ENCODE measurements around the gene ZNF804A.

DNA sequence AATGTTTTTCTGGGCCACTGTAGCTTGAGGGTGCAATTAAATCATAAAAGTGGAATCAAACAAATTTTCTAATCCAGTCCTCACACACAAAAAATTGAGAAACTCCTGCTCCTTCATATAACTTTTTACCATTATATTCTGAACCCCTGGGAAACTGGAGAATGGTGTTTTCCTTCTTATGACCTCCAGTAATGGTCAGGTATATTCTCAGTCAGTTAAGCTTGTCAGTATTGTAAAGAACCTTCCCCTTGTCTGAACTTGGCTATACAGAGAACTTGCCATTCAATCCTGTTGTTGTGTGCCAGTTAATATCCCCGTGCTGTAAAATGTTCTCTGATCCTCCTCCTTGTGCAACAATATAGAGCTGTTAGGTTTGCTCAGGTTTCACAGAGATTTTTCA lies 39.5 kb downstream of the ZNF804A start:
- TF ChIP-seq, protein P1, sequence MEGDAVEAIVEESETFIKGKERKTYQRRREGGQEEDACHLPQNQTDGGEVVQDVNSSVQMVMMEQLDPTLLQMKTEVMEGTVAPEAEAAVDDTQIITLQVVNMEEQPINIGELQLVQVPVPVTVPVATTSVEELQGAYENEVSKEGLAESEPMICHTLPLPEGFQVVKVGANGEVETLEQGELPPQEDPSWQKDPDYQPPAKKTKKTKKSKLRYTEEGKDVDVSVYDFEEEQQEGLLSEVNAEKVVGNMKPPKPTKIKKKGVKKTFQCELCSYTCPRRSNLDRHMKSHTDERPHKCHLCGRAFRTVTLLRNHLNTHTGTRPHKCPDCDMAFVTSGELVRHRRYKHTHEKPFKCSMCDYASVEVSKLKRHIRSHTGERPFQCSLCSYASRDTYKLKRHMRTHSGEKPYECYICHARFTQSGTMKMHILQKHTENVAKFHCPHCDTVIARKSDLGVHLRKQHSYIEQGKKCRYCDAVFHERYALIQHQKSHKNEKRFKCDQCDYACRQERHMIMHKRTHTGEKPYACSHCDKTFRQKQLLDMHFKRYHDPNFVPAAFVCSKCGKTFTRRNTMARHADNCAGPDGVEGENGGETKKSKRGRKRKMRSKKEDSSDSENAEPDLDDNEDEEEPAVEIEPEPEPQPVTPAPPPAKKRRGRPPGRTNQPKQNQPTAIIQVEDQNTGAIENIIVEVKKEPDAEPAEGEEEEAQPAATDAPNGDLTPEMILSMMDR (IDR thresholded peaks at IDR 0.05), result no peak
- TF ChIP-seq POLR2A (IDR thresholded peaks at IDR 0.05), result no peak

All from esophagus squamous epithelium (tissue), 4 donors.